K562 (cell line): ENCODE results near the gene SUDS3. TPM values are rescaled to one million over a fixed set of nuclear protein-coding genes. Genes with fewer than 3 reads are reported as not detected.

Experiments
- CBFA2T3 ChIP-seq: fragments of 450-650 bp; IDR thresholded peaks from 2 replicates; pipeline ENCODE4 v1.6.1; 2017
- EHMT2 ChIP-seq: fragments of 450-650 bp; IDR thresholded peaks from 2 replicates; pipeline ENCODE4 v1.6.1; 2018; ENCODE audit warnings: antibody characterized with exemption
- KDM2B ChIP-seq: fragments of 250-450 bp; sonication (Bioruptor Pico); IDR thresholded peaks from 2 replicates; pipeline ENCODE4 v1.8.0; 2021; ENCODE audit warnings: mild to moderate bottlenecking, moderate library complexity
- MCM5 ChIP-seq: fragments of 450-650 bp; IDR thresholded peaks from 2 replicates; pipeline ENCODE4 v1.6.1; 2016; ENCODE audit warnings: low read depth
- NBN ChIP-seq: fragments of 450-650 bp; IDR thresholded peaks from 2 replicates; pipeline ENCODE4 v1.6.1; 2016; ENCODE audit warnings: low read depth, mild to moderate bottlenecking
- ZBTB7A ChIP-seq: IDR thresholded peaks from 2 replicates; pipeline ENCODE4 v1.6.1; 2011; ENCODE audit warnings: low read depth, mild to moderate bottlenecking, low read length, moderate library complexity, borderline replicate concordance; ENCODE audit not compliant: control insufficient read depth
- ZNF384 ChIP-seq: IDR thresholded peaks from 2 replicates; pipeline ENCODE4 v1.6.1; 2012; ENCODE audit warnings: low read depth, low read length, improper control_type of control experiment
- polyA plus RNA-seq, 8 experiments: library from polyadenylated mRNA; depleted of rRNA in 4 of 8; stranded (reverse) in 5 of 8; unstranded in 3 of 8; fragments of >200 nt; fragmentation: Nextera tagmentation in 2 of 8; fragmentation: Illumina TruSeq in 1 of 8; extraction: Ambion mirVana in 2 of 8; extraction: Trizol in 1 of 8; gene quantifications; 2 replicates each; pipeline versions ENCODE4 v1.2.1 to v1.2.3, GENCODE V29; 2011 to 2014; ENCODE audit warnings: inconsistent platforms in 1 of 8, missing spikeins in 1 of 8
- total RNA-seq, 7 experiments: library from RNA; depleted of rRNA in 6 of 7; stranded (reverse); fragments of >200 nt in 6 of 7; fragmentation: Illumina TruSeq in 2 of 7; extraction: Trizol in 2 of 7; gene quantifications; 2 replicates each; pipeline versions ENCODE4 v1.2.1 to v1.2.3, GENCODE V29; 2011 to 2021; ENCODE audit warnings: low replicate concordance in 1 of 7
- TF ChIP-seq, protein P1 (sequence below): fragments of 250-450 bp; sonication (Bioruptor Pico); IDR thresholded peaks from 2 replicates; pipeline ENCODE4 v1.4.0; 2020
- TF ChIP-seq, protein P2 (sequence below): fragments of 250-450 bp; sonication (Bioruptor Pico); IDR thresholded peaks from 2 replicates; pipeline ENCODE4 v1.5.0; 2021
- TF ChIP-seq, protein P3 (sequence below): fragments of 250-450 bp; sonication (Bioruptor Pico); IDR thresholded peaks from 2 replicates; pipeline ENCODE4 v1.5.0; 2020; ENCODE audit warnings: mild to moderate bottlenecking, borderline replicate concordance
- TF ChIP-seq, protein P4 (sequence below): fragments of 450-650 bp; formaldehyde crosslinking; conservative IDR thresholded peaks from 2 replicates; pipeline ENCODE4 v1.4.0; 2022; ENCODE audit warnings: mild to moderate bottlenecking, missing genetic modification characterization
- TF ChIP-seq, protein P5 (sequence below), 3 experiments: IDR thresholded peaks in 2 of 3; conservative IDR thresholded peaks in 1 of 3; 2 replicates each; pipeline ENCODE4 v1.5.1; 2011 to 2012; ENCODE audit warnings: low read length in 3 of 3, mild to moderate bottlenecking in 3 of 3, control low read depth in 2 of 3, improper control_type of control experiment in 1 of 3, inconsistent platforms in 1 of 3, low read depth in 1 of 3, mixed read lengths in 1 of 3, moderate library complexity in 1 of 3; ENCODE audit not compliant: insufficient read depth in 2 of 3

SUDS3 gene
- total and polyA plus RNA-seq, 9 of the 15 experiments (the other 6 are each of a cell fraction or from before 2014, with no cell fraction given): 6.6 to 30.5 (median 23.3) TPM

DNA sequence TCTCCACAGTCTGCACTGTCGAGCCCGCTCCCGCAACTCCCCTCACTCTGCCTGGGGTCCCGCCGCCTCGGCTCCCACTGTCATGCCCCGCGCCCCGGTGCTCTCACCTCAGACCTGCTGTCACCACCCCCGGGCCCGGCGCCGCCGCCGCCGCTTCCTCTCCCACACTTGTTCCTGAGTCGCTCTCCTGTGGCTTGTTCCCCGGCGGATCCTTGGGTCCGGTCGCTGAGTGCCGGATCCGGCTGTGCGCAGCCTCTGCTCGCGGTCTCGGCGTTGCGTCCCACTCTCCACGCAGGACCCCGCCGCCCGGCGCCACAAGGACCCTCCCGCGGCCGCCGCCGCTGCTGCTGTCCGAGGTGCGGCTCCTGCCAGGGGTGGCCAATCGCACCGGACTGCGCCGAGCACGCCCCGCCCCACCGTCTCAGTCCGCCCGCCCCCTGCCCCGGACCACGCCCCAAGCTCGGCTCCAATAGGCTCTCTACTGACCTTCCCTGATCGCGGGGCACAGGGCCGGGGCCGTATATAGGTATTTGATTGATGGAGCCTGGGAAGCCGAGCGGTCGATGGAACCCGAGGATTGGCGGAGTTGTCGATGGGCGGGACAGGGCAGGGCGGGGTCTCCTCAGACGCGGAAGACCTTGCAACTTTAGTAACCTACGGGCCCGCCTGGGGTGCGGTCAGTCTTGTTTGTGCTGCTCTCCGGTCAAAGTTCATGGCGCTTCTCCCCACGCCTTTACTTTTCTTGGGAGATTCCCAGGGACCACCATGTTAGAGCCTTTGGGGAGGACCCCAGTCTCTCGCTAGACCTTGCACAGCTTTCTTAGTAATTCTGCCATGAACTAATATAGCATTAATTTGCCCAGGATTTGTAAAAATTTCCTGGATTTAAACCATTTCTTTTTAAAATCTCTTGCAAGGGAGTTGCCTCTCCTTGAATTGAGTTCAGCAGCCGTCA is 3.5 kb upstream of the SUDS3 start, which contains the start of gene TAOK3 (continued):
- TF ChIP-seq, protein P1, sequence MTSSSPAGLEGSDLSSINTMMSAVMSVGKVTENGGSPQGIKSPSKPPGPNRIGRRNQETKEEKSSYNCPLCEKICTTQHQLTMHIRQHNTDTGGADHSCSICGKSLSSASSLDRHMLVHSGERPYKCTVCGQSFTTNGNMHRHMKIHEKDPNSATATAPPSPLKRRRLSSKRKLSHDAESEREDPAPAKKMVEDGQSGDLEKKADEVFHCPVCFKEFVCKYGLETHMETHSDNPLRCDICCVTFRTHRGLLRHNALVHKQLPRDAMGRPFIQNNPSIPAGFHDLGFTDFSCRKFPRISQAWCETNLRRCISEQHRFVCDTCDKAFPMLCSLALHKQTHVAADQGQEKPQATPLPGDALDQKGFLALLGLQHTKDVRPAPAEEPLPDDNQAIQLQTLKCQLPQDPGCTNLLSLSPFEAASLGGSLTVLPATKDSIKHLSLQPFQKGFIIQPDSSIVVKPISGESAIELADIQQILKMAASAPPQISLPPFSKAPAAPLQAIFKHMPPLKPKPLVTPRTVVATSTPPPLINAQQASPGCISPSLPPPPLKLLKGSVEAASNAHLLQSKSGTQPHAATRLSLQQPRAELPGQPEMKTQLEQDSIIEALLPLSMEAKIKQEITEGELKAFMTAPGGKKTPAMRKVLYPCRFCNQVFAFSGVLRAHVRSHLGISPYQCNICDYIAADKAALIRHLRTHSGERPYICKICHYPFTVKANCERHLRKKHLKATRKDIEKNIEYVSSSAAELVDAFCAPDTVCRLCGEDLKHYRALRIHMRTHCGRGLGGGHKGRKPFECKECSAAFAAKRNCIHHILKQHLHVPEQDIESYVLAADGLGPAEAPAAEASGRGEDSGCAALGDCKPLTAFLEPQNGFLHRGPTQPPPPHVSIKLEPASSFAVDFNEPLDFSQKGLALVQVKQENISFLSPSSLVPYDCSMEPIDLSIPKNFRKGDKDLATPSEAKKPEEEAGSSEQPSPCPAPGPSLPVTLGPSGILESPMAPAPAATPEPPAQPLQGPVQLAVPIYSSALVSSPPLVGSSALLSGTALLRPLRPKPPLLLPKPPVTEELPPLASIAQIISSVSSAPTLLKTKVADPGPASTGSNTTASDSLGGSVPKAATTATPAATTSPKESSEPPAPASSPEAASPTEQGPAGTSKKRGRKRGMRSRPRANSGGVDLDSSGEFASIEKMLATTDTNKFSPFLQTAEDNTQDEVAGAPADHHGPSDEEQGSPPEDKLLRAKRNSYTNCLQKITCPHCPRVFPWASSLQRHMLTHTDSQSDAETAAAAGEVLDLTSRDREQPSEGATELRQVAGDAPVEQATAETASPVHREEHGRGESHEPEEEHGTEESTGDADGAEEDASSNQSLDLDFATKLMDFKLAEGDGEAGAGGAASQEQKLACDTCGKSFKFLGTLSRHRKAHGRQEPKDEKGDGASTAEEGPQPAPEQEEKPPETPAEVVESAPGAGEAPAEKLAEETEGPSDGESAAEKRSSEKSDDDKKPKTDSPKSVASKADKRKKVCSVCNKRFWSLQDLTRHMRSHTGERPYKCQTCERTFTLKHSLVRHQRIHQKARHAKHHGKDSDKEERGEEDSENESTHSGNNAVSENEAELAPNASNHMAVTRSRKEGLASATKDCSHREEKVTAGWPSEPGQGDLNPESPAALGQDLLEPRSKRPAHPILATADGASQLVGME: no peak
- TF ChIP-seq ZNF384 (no peak), ZBTB7A (peak; percentile 86), NBN (0 out of 2 replicates have a peak, but pooled peaks have one; percentile 36), KDM2B (CRISPR knock-in tag) (peak; percentile 90; the same call in 1 of the 2 replicates), MCM5 (no peak), EHMT2 (no peak), CBFA2T3 (no peak)
- TF ChIP-seq, protein P2, sequence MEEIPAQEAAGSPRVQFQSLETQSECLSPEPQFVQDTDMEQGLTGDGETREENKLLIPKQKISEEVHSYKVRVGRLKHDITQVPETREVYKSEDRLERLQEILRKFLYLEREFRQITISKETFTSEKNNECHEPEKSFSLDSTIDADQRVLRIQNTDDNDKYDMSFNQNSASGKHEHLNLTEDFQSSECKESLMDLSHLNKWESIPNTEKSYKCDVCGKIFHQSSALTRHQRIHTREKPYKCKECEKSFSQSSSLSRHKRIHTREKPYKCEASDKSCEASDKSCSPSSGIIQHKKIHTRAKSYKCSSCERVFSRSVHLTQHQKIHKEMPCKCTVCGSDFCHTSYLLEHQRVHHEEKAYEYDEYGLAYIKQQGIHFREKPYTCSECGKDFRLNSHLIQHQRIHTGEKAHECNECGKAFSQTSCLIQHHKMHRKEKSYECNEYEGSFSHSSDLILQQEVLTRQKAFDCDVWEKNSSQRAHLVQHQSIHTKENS (CRISPR knock-in tag): no peak
- TF ChIP-seq, protein P3, sequence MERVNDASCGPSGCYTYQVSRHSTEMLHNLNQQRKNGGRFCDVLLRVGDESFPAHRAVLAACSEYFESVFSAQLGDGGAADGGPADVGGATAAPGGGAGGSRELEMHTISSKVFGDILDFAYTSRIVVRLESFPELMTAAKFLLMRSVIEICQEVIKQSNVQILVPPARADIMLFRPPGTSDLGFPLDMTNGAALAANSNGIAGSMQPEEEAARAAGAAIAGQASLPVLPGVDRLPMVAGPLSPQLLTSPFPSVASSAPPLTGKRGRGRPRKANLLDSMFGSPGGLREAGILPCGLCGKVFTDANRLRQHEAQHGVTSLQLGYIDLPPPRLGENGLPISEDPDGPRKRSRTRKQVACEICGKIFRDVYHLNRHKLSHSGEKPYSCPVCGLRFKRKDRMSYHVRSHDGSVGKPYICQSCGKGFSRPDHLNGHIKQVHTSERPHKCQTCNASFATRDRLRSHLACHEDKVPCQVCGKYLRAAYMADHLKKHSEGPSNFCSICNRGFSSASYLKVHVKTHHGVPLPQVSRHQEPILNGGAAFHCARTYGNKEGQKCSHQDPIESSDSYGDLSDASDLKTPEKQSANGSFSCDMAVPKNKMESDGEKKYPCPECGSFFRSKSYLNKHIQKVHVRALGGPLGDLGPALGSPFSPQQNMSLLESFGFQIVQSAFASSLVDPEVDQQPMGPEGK (CRISPR knock-in tag): no peak
- TF ChIP-seq, protein P4, sequence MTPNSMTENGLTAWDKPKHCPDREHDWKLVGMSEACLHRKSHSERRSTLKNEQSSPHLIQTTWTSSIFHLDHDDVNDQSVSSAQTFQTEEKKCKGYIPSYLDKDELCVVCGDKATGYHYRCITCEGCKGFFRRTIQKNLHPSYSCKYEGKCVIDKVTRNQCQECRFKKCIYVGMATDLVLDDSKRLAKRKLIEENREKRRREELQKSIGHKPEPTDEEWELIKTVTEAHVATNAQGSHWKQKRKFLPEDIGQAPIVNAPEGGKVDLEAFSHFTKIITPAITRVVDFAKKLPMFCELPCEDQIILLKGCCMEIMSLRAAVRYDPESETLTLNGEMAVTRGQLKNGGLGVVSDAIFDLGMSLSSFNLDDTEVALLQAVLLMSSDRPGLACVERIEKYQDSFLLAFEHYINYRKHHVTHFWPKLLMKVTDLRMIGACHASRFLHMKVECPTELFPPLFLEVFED (CRISPR knock-in tag): no peak
- TF ChIP-seq, protein P5, sequence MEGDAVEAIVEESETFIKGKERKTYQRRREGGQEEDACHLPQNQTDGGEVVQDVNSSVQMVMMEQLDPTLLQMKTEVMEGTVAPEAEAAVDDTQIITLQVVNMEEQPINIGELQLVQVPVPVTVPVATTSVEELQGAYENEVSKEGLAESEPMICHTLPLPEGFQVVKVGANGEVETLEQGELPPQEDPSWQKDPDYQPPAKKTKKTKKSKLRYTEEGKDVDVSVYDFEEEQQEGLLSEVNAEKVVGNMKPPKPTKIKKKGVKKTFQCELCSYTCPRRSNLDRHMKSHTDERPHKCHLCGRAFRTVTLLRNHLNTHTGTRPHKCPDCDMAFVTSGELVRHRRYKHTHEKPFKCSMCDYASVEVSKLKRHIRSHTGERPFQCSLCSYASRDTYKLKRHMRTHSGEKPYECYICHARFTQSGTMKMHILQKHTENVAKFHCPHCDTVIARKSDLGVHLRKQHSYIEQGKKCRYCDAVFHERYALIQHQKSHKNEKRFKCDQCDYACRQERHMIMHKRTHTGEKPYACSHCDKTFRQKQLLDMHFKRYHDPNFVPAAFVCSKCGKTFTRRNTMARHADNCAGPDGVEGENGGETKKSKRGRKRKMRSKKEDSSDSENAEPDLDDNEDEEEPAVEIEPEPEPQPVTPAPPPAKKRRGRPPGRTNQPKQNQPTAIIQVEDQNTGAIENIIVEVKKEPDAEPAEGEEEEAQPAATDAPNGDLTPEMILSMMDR (IDR thresholded peaks at IDR 0.05 in 2 of 3, conservative IDR thresholded peaks at IDR 0.05 in 1 of 3; ENCODE audit: insufficient read depth in 2 of 3, low read depth in 1 of 3, low read length in 3 of 3): no peak
